Stimulated activated CD8-positive, alpha-beta memory T cell treated with anti-CD3 and anti-CD28 coated beads, Interleukin-2, amount 100 ng/mL, for 1 hour (primary cell): ENCODE measurements around the gene RAB11FIP3.
"Not testable (repeated sequence)": the region's sequence is repeated elsewhere in the genome, so short reads cannot be mapped to it uniquely, and the experiment has no call there.

Experiments
- DNase-seq, 2 donors: peaks; one replicate each; pipeline ENCODE4 v3.0.0-alpha.2; 2020; ENCODE audit warnings: low read depth in 2 of 2

Gene RAB11FIP3

GRCh38 chr16:422179-422578 is 3.3 kb upstream of the RAB11FIP3 start:
- not testable (repeated sequence) for DNase-seq

GRCh38 chr16:424033-424622 is 1.3 kb upstream of the RAB11FIP3 start:
- no peak for DNase-seq

DNA sequence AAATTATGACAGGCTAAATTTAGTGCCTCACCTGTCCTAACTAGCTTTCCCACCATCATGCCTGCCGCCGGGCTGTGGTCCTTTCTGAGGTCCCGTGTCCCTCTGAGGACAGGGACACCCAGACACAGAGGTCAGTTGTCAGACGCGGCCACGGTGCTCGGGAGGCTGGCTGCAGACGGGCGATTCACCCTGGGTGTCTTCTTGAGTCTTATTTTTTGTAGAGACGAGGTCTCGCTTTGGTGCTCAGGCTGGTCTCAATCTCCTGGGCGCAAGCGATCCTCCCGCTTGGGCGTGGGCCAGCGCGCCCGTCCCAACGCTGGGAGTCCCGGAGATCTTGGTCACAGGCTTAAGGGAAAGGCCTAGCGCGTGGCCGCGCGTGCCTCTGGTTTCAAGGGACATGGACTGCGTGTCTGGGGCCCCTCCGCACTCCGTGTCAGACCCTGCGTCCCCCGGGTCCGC is 797 bp upstream of the RAB11FIP3 start:
- no peak for DNase-seq

DNA sequence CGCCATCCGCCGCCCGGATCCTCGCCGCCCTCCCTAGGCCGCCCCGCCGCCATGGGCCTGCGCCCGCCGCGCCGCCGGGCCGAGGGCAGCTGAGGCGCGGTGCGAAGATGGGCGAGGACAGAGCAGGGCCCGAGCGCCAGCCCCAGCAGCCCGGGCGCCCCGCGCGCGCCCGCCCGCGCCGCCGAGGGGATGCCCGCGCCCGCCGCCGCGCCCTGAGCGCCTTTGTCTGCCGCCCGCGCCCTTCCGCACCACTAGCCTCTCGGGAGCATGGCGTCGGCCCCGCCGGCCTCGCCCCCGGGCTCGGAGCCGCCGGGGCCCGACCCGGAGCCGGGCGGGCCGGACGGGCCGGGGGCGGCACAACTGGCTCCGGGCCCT is 278 bp downstream of the RAB11FIP3 start:
- no peak for DNase-seq

DNA sequence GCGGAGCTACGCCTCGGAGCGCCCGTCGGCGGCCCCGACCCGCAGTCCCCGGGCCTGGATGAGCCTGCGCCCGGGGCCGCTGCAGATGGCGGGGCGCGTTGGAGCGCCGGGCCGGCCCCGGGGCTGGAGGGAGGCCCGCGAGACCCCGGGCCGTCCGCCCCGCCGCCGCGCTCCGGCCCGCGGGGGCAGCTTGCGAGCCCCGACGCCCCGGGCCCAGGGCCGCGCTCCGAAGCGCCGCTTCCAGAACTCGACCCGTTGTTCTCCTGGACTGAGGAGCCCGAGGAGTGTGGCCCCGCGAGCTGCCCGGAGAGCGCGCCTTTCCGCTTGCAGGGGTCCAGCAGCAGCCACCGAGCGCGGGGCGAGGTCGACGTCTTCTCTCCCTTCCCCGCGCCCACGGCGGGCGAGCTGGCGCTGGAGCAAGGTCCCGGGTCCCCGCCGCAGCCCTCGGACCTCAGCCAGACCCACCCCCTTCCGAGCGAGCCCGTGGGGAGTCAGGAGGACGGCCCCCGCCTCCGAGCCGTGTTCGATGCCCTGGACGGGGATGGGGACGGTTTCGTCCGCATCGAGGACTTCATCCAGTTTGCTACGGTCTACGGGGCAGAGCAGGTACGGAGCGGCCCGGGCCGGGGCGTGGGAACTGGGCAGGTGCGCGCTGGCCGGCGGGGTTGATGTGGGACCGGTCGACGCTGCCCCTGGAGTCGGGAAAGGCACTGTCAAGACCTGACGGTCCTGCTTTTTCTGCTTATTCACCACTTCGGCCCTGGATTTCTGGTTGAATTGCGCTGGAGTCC is 861 bp downstream of the RAB11FIP3 start:
- DNase-seq, result no peak

GRCh38 chr16:426906-427249 is 1.4 kb downstream of the RAB11FIP3 start:
- no peak for DNase-seq

DNA sequence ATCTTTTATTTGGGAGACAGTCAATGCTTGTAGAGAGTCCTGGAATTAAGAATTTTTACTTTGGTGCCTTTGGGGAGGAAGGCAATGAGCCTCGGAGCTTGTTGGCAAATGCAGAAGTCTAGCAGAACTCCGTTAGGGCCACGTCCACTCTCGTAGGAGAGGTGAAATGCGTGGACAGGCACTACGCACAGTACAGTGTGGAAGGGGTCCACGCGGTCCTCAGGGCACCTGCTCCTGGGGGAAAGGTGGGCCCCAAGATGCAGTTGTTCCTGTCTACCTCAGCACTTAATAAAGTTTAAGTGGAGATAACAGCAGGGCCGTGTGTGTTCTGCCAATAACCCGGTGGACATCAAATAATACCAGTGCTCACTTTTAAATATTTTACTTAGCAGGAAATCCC is 1.8 kb downstream of the RAB11FIP3 start:
- DNase-seq, result no peak

DNA sequence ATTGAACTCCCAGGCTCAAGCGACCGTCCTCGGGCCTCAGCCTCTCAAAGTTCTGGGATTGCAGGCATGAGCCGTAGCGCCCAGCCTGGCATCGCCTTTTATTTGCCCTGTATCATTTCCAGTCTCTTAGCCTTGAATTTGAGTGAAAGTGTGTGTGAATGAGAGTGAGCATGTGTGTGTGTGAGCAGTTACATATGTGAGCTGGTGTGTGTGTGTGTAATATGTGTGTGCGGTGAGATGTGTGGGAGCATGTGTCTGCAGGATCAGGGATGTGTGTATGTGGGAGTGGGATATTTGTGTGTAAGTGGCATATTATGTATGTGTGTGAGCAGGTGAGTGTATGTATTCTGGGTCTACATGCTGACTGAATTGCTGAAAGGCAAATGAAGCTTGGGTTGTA is 5.5 kb downstream of the RAB11FIP3 start:
- DNase-seq, result no peak

GRCh38 chr16:440627-441026 is 15.2 kb downstream of the RAB11FIP3 start:
- DNase-seq, result no peak

- no peak for DNase-seq
Observed at GRCh38 chr16:441447-441846, 16.0 kb downstream of the RAB11FIP3 start.

DNA sequence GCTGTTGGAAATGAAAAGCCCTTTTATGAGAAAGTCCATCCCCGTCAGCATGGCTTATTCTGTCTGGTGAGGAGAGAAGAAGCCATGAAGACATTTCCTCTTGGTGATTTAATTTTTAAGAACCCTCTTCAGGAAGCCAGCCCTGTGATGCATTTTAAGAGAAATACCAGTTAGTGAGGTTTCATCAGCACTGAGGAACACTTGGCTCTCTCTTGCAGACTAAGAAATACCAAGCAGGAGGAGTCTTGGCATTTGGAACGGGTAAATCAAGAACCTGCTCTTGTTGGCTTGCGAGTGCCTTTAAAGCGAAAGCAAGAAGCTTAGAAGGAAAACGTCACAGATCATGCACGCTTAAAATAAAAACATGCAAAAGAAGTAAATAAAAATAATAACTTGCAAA is 17.5 kb downstream of the RAB11FIP3 start:
- no peak for DNase-seq

DNA sequence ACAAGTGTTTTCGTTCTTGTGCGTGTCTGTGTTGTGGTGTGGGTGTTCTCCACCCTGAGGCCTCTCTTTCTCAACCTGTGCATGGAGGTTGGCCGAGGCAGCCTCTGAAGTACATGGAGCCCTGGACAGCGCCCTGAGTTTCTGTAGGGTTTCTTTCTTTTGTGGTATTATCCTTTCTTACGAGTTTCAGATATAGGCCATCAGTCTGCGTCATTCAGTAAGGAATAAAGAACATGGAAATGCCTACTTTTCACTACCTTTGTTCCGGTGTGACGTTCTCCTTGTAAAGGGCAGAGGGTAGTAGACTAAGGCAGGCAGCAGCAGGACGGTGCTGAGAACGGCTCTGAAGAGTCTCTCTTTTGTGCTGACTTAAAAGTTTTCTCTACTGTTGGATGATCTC is 18.6 kb downstream of the RAB11FIP3 start:
- DNase-seq, result no peak

- DNase-seq, result no peak
Observed at GRCh38 chr16:445566-445965, 20.1 kb downstream of the RAB11FIP3 start.

DNA sequence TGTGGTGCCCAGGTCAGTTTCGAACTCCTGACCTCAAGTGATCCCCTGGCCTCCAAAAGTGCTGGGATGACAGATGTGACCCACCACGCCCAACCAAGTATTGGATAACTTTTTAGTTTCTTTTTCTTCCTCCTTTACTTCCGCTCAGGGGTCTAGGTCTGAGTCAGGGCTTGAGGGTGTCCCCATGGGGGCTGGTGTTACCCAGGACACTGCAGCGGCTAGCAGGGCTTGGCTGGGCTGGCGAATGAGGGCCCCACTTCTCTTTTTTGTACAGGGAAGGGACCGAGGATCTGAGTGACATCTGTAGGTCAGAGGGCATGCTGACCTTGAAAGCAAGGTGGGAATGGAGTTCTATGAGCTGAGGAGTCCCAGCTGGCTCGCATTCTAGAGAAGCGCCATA is 24.9 kb downstream of the RAB11FIP3 start:
- no peak for DNase-seq

DNA sequence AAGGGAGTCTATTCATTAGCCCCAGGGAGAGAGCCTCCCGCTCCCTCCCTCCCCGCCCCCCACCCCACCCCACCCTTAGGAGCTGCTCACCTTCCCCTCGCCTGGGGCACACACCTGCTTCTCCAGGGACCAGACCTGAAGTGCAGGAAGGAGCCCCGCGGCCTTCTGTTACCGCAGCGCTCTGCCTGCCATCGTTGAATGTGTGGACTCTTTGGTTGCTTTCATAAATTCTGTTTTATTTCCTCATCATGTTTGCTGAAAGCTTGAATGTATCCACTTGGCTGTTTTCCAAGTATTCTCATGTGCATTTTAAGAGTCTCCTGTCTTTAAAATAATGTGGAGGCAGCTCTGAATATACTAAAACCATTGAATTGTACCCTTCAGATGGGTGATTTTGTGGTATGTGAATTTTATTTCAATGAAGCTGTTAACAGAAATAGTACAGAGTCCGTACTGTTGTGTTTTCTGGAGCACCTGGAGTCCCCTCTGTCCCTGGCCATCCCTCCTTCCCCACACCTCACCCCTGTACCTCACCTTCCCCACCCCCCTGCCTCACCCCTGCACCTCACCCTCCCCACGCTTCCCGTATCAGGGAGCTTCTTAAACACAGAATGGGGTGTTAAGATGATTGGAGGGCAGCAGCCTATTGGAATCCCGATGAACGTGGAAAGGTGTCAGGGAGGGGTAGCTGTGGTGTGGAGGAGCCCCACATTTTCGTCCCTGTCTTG is 25.5 kb downstream of the RAB11FIP3 start:
- DNase-seq, result no peak

- no peak for DNase-seq
Observed at GRCh38 chr16:454397-454940, 29.0 kb downstream of the RAB11FIP3 start.

GRCh38 chr16:455453-455852 is 30.0 kb downstream of the RAB11FIP3 start:
- DNase-seq, result no peak

DNA sequence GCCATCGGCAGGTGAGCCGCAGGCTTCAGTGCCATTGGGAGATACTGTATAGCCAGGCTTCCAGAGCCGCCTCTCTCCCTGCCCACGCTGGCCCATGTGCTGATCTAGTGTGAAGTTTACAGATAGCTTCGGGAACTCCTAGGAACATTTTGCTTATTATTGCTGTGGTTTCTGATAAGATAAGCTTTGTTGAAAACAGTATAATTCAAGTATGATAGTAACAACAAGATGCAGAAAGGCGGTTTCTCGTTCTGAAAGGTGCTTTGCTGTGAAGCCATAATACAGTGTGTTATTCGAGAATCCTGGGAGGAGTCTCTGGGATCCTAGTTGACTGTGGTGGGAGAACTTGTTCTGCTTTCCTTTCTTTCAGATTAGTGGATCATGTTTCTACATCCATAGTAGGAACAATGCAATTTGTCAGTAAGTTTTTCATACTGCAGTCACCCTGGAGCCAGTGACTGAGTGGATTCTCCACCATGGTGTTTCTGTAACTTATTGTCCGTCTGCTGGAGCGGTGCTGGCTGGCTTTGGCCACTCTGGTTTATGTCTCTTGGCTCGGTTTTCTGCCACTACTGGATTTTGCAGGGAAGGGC is 31.5 kb downstream of the RAB11FIP3 start:
- DNase-seq, result no peak

DNA sequence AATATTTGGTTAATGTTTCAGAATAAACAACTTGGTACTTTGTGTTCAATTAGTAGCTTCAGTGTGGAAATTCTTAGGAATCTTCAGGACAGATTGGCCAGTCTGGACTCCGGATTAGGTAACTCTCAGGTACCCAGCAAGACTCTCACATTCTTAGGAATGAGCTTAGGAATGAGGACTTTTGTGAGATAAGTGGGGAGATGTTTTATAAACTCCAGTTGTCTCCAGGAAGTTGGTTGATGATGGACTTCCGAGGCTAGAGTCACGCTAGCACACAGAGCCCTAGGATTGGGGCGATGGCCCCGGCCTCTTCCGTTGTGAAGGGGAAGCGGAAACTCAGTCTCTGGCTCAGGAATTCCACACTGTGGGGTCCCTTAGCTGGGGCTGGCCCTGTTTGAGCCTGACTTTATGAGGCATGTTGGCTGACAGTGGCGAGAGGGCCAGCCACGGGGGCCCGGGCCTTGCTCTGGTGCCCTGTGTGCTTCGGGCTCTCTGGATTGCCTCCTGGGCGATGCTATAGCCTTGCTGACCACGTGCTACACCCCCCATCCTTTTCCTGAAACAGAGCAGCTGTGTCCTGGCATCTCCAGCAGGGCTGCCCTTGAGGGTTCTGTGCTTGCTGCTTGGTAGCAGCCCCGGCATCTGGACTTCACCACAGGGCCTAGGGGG is 32.4 kb downstream of the RAB11FIP3 start:
- DNase-seq, result no peak

- DNase-seq, result no peak
Observed at GRCh38 chr16:459761-460160, 34.3 kb downstream of the RAB11FIP3 start.

DNA sequence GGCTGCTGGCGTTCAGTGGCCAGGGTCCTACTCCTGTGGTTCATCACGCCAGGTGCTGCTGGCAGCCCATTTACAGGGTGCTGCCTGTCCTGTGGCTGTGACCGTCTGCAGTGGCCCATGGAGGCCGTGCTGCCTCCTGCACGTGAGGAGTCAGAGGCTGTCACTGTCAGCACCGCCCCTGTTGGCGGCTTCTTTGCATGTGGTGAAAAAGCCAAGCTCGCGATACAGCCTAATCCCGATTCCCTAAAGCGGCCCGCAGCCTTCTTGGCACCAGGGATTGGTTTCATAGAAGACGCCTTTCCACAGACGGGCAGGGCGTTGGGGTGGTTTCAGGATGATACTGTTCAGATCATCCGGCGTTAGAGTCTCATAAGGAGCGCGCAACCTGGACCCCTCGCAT is 35.3 kb downstream of the RAB11FIP3 start:
- DNase-seq, result no peak

- no peak for DNase-seq
Observed at GRCh38 chr16:463071-463470, 37.6 kb downstream of the RAB11FIP3 start.
